ENCODE results near the gene TRIM29. TPM values are rescaled to one million over a fixed set of nuclear protein-coding genes. Genes with fewer than 3 reads are reported as not detected.

TRIM29 gene
- total and polyA plus RNA-seq, 2 of the 4 experiments (the other 2 are of a cell fraction): not detected

- Histone ChIP-seq H2BK5ac (ENCODE audit: low read depth, low read length, poor library complexity, severe bottlenecking) (no peak overlapping the region), H3K9me3 (ENCODE audit: control insufficient read depth, insufficient read depth, low read length) (no peaks in the 10 kb centered on the region), H4K20me1 (ENCODE audit: insufficient read depth, low read length) (no peaks in the 10 kb centered on the region; the same call in 1 of the 2 replicates), H3K4me2 (ENCODE audit: low read depth, low read length) (no peak overlapping the region), H3K4me1 (ENCODE audit: control insufficient read depth, insufficient read depth, low read length) (no peaks in the 10 kb centered on the region), H3K9me1 (ENCODE audit: insufficient read depth, low read length) (no peaks in the 10 kb centered on the region), H3K27me3 (ENCODE audit: control insufficient read depth, insufficient read depth, low read length) (peaks cover 36% of the 10 kb centered on the region; the same call in 1 of the 2 replicates), H3K9ac (ENCODE audit: low read depth, low read length) (no peak overlapping the region), H2AK9ac (replicated peaks; ENCODE audit: low read depth, low read length, poor library complexity) (no peak overlapping the region), H2BK120ac (ENCODE audit: low read depth, low read length) (no peak overlapping the region), H4K91ac (ENCODE audit: insufficient read depth, low read depth, low read length) (no peak overlapping the region), H3K36me3 (ENCODE audit: control insufficient read depth, insufficient read depth, low read length) (no peaks in the 10 kb centered on the region), H3K56ac (ENCODE audit: extremely low read depth, insufficient read depth, low read length) (no peak overlapping the region), H3K4me3 (ENCODE audit: insufficient read depth, low read depth, low read length) (no peak overlapping the region), H3K4ac (ENCODE audit: low read depth, low read length) (no peak overlapping the region), H2BK20ac (ENCODE audit: low read depth, low read length) (no peak overlapping the region), H3K14ac (replicated peaks; ENCODE audit: low read depth, low read length) (no peak overlapping the region), H2AK5ac (ENCODE audit: low read depth, low read length) (no peak overlapping the region), H3K79me1 (ENCODE audit: low read depth in 1 of 2, low read length in 2 of 2) (no peaks in the 10 kb centered on the region), H4K8ac (ENCODE audit: low read depth in 2 of 2, low read length in 2 of 2) (no peak overlapping the region), H2BK15ac (ENCODE audit: low read depth, low read length) (no peak overlapping the region), H3K23ac (ENCODE audit: low read depth, low read length) (no peak overlapping the region), H3K27ac (ENCODE audit: insufficient read depth, low read length) (no peak overlapping the region), H3K18ac (ENCODE audit: low read depth, low read length) (no peak overlapping the region), H4K5ac (ENCODE audit: low read depth, low read length) (no peak overlapping the region), H2AFZ (replicated peaks; ENCODE audit: low read length, poor library complexity) (no peak overlapping the region)
- TF ChIP-seq NFE2L2 (IDR thresholded peaks at IDR 0.05; ENCODE audit: low read depth, low read length) (no peak), FOS (IDR thresholded peaks at IDR 0.05; ENCODE audit: low read depth, low read length) (no peak), MXI1 (IDR thresholded peaks at IDR 0.05; ENCODE audit: borderline replicate concordance, low read depth, low read length) (no peak), CHD1 (IDR thresholded peaks at IDR 0.05; ENCODE audit: low read depth, low read length) (no peak), ELK1 (IDR thresholded peaks at IDR 0.05; ENCODE audit: borderline replicate concordance, low read depth, low read length) (no peak), MAZ (IDR thresholded peaks at IDR 0.05; ENCODE audit: borderline replicate concordance, low read depth, low read length) (no peak)
- 50% methylated on average over 2 of the region's 8 CpGs; no CpG with 5 or more reads in 1 of the 2 experiments for WGBS, 2 experiments (ENCODE audit: extremely low coverage in 2 of 2, insufficient read length in 1 of 2)
- CTCF ChIA-PET: no interaction called here
- in situ Hi-C loops (cut with MboI; ENCODE audit: low sequenced_read_pairs): no loop called here
- DNase-seq: no peak
- POLR2A ChIA-PET (ENCODE audit: unreplicated experiment): no interaction called here
- BruUV-seq (replicated peaks): no TSS peak
- ATAC-seq (ENCODE audit: low read depth): no peak
- dilution Hi-C loops (cut with HindIII; ENCODE audit: low sequenced_read_pairs, unreplicated experiment): no loop called here
- intact Hi-C loops (cut with micrococcal nuclease): no loop called here
Observed at GRCh38 chr11:120125509-120125908, 12.4 kb downstream of the TRIM29 start.

All from IMR-90 (cell line).